ENCODE data around the gene NEK8. TPM values are rescaled to one million over a fixed set of nuclear protein-coding genes. Genes with fewer than 3 reads are reported as not detected.

Gene NEK8
- total RNA-seq, 2 donors from 2014 or later: 5.1 to 13.2 TPM

GRCh38 chr17:28747051-28747691, 18.6 kb downstream of the NEK8 start:
- TF ChIP-seq POLR2AphosphoS5 (IDR thresholded peaks at IDR 0.05) (peak; percentile 83), CTCF (IDR thresholded peaks at IDR 0.05) (peak in 2 of 4 experiments; percentile 19 to 28), POLR2A (IDR thresholded peaks at IDR 0.05) (no peak)
- peaks cover 31% of the 10 kb centered on the region for H3K4me1 ChIP-seq (replicated peaks)
- no peaks in the 10 kb centered on the region for H3K27me3 ChIP-seq (replicated peaks; ENCODE audit: insufficient read depth)
- no peaks in the 10 kb centered on the region for H3K9me3 ChIP-seq
- peaks cover 5% of the 10 kb centered on the region in 2 donors for H3K36me3 ChIP-seq
- 38% methylated on average over 7 of the region's 7 CpGs for WGBS
- peak; percentile 89 for DNase-seq (ENCODE audit: low spot score)
- peak overlapping the region in 1 of 2 donors; percentile 99 for H3K4me3 ChIP-seq
- peak overlapping the region; percentile 99 for H3K27ac ChIP-seq
- intact Hi-C loops (cut with DNase I): loop anchor here (10.0 kb wide), 1 partner anchor 62 kb away; no protein-coding TSS in a partner anchor

GRCh38 chr17:28747801-28748750, 19.5 kb downstream of the NEK8 start:
- Histone ChIP-seq H3K4me1 (replicated peaks) (peaks cover 30% of the 10 kb centered on the region), H3K36me3 (peaks cover 5% of the 10 kb centered on the region in 2 donors), H3K4me3 (no peak overlapping the region), H3K27ac (peak overlapping the region; percentile 99), H3K27me3 (replicated peaks; ENCODE audit: insufficient read depth) (no peaks in the 10 kb centered on the region), H3K9me3 (no peaks in the 10 kb centered on the region)
- 63% methylated on average over 15 of the region's 18 CpGs for WGBS
- intact Hi-C loops (cut with DNase I): loop anchor here (10.0 kb wide), 1 partner anchor 63 kb away; no protein-coding TSS in a partner anchor
- DNase-seq (ENCODE audit: low spot score): no peak
- no peak for TF ChIP-seq POLR2AphosphoS5 (IDR thresholded peaks at IDR 0.05)
- TF ChIP-seq CTCF (IDR thresholded peaks at IDR 0.05): no peak
- TF ChIP-seq POLR2A (IDR thresholded peaks at IDR 0.05): no peak

GRCh38 chr17:28748852-28749515, 20.4 kb downstream of the NEK8 start:
- WGBS: 48% methylated on average over 18 of the region's 18 CpGs
- Histone ChIP-seq H3K36me3 (peaks cover 5% of the 10 kb centered on the region in 2 donors), H3K4me3 (no peak overlapping the region), H3K9me3 (no peaks in the 10 kb centered on the region), H3K4me1 (replicated peaks) (peaks cover 26% of the 10 kb centered on the region), H3K27ac (peak overlapping the region; percentile 68 to 99), H3K27me3 (replicated peaks; ENCODE audit: insufficient read depth) (no peaks in the 10 kb centered on the region)
- no peak for DNase-seq (ENCODE audit: low spot score)
- intact Hi-C loops (cut with DNase I): loop anchor here (10.0 kb wide), 1 partner anchor 64 kb away; no protein-coding TSS in a partner anchor
- TF ChIP-seq CTCF (IDR thresholded peaks at IDR 0.05): no peak
- TF ChIP-seq POLR2A (IDR thresholded peaks at IDR 0.05): no peak
- TF ChIP-seq POLR2AphosphoS5 (IDR thresholded peaks at IDR 0.05): no peak

GRCh38 chr17:28749516-28750177, 21.1 kb downstream of the NEK8 start:
- Histone ChIP-seq H3K36me3 (peaks cover 5% of the 10 kb centered on the region in 2 donors), H3K9me3 (no peaks in the 10 kb centered on the region), H3K27me3 (replicated peaks; ENCODE audit: insufficient read depth) (no peaks in the 10 kb centered on the region), H3K4me1 (replicated peaks) (peaks cover 26% of the 10 kb centered on the region), H3K4me3 (no peak overlapping the region), H3K27ac (peak overlapping the region; percentile 68 to 99)
- intact Hi-C loops (cut with DNase I): loop anchor here (2.0 to 10.0 kb wide), 2 partner anchors 23 to 65 kb away; partner anchors contain the start of gene TLCD1
- WGBS: 52% methylated on average over 11 of the region's 11 CpGs
- no peak for DNase-seq (ENCODE audit: low spot score)
- no peak for TF ChIP-seq POLR2A (IDR thresholded peaks at IDR 0.05)
- TF ChIP-seq POLR2AphosphoS5 (IDR thresholded peaks at IDR 0.05): no peak
- TF ChIP-seq CTCF (IDR thresholded peaks at IDR 0.05): no peak

Measured in prostate gland (tissue), 2 donors.